Measurements from ENCODE around the gene HAUS6.
"Not testable (repeated sequence)": the region's sequence is repeated elsewhere in the genome, so short reads cannot be mapped to it uniquely, and the experiment has no call there.

Gene HAUS6

GRCh38 chr9:19033015-19033414 is 69.7 kb downstream of the HAUS6 start, which contains the start of gene SAXO1:
Gene SAXO1 (minus strand): TSS chr9:19033209. CDS start chr9:19032908, 301 bp downstream.
- no peak for DNase-seq (ENCODE audit: low read depth in 2 of 2)

- DNase-seq (ENCODE audit: low read depth in 2 of 2), result no peak
Observed at GRCh38 chr9:19032406-19032805, 70.3 kb downstream of the HAUS6 start.

- no peak for DNase-seq (ENCODE audit: low read depth in 2 of 2)
Observed at GRCh38 chr9:19030899-19031298, 71.8 kb downstream of the HAUS6 start.

GRCh38 chr9:19028835-19029451 is 73.8 kb downstream of the HAUS6 start:
- DNase-seq (ENCODE audit: low read depth in 2 of 2), result no peak

- DNase-seq (ENCODE audit: low read depth in 2 of 2), result no peak
Observed at GRCh38 chr9:19027825-19028224, 74.9 kb downstream of the HAUS6 start.

- no peak for DNase-seq (ENCODE audit: low read depth in 2 of 2)
Observed at GRCh38 chr9:19026375-19026774, 76.3 kb downstream of the HAUS6 start.

GRCh38 chr9:19023078-19023477 is 79.6 kb downstream of the HAUS6 start:
- no peak for DNase-seq (ENCODE audit: low read depth in 2 of 2)

GRCh38 chr9:19022206-19022605 is 80.5 kb downstream of the HAUS6 start:
- no peak for DNase-seq (ENCODE audit: low read depth in 2 of 2)

- not testable (repeated sequence) for DNase-seq (ENCODE audit: low read depth in 2 of 2)
Observed at GRCh38 chr9:19021649-19022048, 81.1 kb downstream of the HAUS6 start.

- DNase-seq (ENCODE audit: low read depth in 2 of 2), result no peak
Observed at GRCh38 chr9:19020886-19021455, 81.7 kb downstream of the HAUS6 start.

GRCh38 chr9:19018201-19018600 is 84.5 kb downstream of the HAUS6 start:
- no peak for DNase-seq (ENCODE audit: low read depth in 2 of 2)

GRCh38 chr9:19009391-19009965 is 93.2 kb downstream of the HAUS6 start:
- no peak for DNase-seq (ENCODE audit: low read depth in 2 of 2)

Data from stimulated activated CD8-positive, alpha-beta memory T cell treated with anti-CD3 and anti-CD28 coated beads, Interleukin-2, amount 100 ng/mL, for 48 hours (primary cell).